GM04503 (cell line): Measurements from ENCODE around the gene CBX7.
"Not testable (repeated sequence)": the region's sequence is repeated elsewhere in the genome, so short reads cannot be mapped to it uniquely, and the experiment has no call there.

ENCODE experiments used
- DNase-seq: peaks from one replicate; pipeline ENCODE4 v3.0.0-alpha.2; 2012; ENCODE audit warnings: low read depth

CBX7 gene

GRCh38 chr22:39174498-39175352, 22.2 kb upstream of the CBX7 start:
- peak; percentile 45 for DNase-seq

- no peak for DNase-seq
Measured at GRCh38 chr22:39173787-39174497, 21.5 kb upstream of the CBX7 start.

- DNase-seq: no peak
Measured at GRCh38 chr22:39173050-39173706, 20.7 kb upstream of the CBX7 start.

- not testable (repeated sequence) for DNase-seq
Measured at GRCh38 chr22:39172265-39173049, 20.0 kb upstream of the CBX7 start.

- no peak for DNase-seq
Measured at GRCh38 chr22:39171623-39172264, 19.3 kb upstream of the CBX7 start.

GRCh38 chr22:39170825-39171622, 18.5 kb upstream of the CBX7 start:
- DNase-seq: no peak

- DNase-seq: no peak
Measured at GRCh38 chr22:39169797-39170466, 17.5 kb upstream of the CBX7 start.

GRCh38 chr22:39166547-39166946, 14.1 kb upstream of the CBX7 start:
- no peak for DNase-seq

- DNase-seq: not testable (repeated sequence)
Measured at GRCh38 chr22:39156093-39156492, 3.6 kb upstream of the CBX7 start.

GRCh38 chr22:39155421-39155820, 2.9 kb upstream of the CBX7 start:
- no peak for DNase-seq

GRCh38 chr22:39153220-39153717, 789 bp upstream of the CBX7 start:
- DNase-seq: no peak

- DNase-seq: no peak
Measured at GRCh38 chr22:39152024-39152510, 413 bp downstream of the CBX7 start.

GRCh38 chr22:39151329-39151975, 1.0 kb downstream of the CBX7 start:
- no peak for DNase-seq

- no peak for DNase-seq
Measured at GRCh38 chr22:39150848-39151215, 1.6 kb downstream of the CBX7 start.

- DNase-seq: no peak
Measured at GRCh38 chr22:39149915-39150847, 2.3 kb downstream of the CBX7 start.

GRCh38 chr22:39148727-39149535, 3.5 kb downstream of the CBX7 start:
- DNase-seq: no peak

- DNase-seq: no peak
Measured at GRCh38 chr22:39148026-39148726, 4.3 kb downstream of the CBX7 start.
